CD4-positive, alpha-beta T cell treated with Interleukin-2 at 100 ng/mL for 4 hours (primary cell): ENCODE results near the gene CBFA2T2.

Experiments used
- DNase-seq: peaks from one replicate; pipeline ENCODE4 v3.0.0-alpha.2; 2020; ENCODE audit warnings: low spot score

The CBFA2T2 gene

DNA sequence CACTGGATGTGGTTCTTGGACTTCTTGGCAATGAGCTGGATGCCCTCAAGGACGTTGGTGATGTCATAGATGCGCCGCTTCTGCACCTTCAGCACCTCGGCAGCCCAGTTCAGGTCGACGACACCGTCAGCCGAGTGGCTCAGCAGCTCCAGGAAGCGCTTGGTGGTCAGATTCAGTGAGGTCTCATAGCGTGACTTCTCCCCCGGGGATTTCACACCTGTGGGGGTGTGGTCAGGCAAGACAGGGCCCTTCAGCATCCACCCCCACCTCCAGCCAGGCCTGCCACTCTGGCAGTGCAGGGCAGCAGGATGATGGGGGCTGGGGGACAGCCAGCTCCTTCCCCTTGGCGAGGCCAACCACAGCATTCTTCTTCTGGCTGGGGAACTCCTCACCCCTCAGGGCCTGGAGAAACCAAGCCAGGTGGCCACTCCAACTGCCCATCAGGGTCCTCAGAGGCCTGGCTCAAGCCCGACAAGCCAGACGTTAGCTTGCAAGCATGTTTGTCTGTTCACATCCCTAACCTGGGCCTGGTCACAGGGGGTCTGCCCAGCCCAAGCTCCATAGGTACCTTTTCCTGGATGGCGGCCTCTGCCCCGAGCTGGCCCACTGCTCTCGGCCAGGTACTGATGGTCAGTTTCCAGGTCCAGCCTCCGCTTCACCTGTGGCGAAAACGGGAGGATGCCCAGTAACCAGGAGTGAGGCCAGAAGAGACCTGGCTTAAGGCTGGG lies 190.0 kb downstream of the CBFA2T2 start:
- peak; percentile 51 for DNase-seq

DNA sequence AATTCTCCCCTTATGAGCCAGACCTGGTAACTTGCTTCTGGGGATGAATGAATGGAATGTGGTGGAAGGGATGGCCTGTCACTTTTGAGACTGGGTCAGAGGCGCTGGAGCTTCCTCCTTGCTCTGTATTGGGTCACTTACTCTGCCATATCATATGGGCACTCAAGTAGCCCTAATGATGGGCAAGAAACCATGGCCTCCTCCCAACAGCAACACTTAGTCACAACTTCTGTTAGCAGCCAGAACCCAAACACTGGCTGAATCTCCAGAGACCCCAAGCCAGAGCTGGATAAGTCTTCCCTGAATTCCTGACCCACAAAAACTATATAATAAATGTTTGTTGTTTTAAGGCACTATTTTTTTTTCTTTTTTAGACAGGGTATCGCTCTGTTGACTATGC lies 190.8 kb downstream of the CBFA2T2 start:
- no peak for DNase-seq

GRCh38 chr20:33681288-33681687 lies 191.4 kb downstream of the CBFA2T2 start:
- no peak for DNase-seq

GRCh38 chr20:33681728-33682353 lies 191.9 kb downstream of the CBFA2T2 start:
- no peak for DNase-seq

DNA sequence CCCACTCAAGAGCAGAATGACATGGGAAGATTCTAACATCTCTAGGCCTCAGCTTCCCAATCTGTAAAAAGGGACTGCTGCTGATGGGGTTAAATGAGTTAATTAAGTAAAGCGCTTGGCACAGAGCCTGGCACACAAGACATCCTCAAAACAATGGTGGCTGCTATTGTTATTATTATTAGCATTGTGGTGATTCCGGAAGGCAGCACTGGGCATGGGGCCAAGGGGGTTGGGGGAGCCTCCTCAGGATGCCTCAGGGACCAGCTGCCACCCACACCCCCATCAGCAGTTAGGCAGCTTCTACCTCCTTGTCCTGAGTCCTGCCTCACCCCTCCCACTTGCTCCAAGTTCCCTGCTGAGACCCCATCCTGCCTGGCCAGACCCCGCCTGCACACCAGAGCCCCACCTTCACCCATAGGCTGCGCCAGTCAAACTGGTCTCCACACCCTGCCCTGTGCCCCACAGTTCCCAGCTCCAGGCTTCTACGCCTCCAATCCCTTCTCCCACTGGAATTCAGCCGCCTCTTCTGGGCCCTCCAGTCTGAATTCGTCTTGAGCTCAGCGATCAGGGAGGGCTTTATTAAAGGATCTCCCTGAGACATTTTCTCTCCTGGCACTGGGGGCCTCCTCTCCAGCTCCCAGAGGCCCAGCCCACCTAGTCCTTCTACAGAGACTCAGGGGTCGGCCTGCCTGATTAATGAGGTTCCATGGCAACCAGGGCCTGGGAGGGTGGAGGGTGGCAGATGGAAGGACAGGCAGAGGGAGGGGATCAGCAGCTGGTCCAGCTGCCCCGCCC lies 194.8 kb downstream of the CBFA2T2 start:
- DNase-seq: no peak

DNA sequence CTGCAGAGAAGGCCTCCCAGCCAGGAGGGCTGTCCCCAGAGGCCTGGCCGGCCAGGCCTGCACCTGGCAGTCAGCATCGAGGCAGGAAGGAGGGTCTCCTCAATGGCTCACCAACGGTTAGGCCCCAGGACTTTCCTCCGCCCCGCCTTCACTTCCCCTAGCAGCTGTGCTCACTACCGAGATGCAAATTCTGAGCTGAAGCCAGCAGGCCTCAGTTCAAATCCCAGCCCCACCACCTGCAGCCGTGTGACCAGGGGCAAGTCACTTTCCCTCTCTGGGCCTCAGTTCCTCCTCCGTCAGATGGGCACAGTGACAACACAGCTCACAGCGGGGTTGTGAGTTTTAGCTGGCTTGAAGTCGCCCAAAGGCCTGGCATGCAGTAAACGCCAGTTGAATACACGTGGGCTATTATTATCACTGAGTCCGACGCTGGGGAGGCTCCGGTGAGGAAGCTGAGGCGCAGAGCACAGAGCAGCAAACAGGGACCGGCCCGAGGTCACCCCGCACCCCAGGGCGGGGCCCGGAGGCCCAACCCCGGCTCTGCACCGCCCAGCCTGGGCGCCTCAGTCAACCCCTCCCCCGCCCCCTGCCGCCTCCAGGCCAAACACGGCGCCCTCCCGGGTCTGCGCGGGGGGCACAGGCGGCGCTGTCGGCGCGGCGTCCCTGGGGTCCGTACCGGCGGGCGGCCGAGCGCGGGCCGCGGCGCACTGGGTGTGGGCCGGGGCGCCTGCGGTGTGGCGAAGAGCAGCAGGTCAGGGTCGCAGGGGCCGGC lies 195.6 kb downstream of the CBFA2T2 start:
- peak; percentile 25 for DNase-seq

GRCh38 chr20:33686100-33686983 lies 196.4 kb downstream of the CBFA2T2 start, which contains the start of gene E2F1:
Gene E2F1, minus strand, starts transcription at chr20:33686385. Its CDS starts 121 bp downstream, at chr20:33686264.
- DNase-seq: peak; percentile 94

GRCh38 chr20:33686984-33687366 lies 197.1 kb downstream of the CBFA2T2 start:
- no peak for DNase-seq

- no peak for DNase-seq
These were observed 197.5 kb downstream of the CBFA2T2 start for GRCh38 chr20:33687370-33687915.

DNA sequence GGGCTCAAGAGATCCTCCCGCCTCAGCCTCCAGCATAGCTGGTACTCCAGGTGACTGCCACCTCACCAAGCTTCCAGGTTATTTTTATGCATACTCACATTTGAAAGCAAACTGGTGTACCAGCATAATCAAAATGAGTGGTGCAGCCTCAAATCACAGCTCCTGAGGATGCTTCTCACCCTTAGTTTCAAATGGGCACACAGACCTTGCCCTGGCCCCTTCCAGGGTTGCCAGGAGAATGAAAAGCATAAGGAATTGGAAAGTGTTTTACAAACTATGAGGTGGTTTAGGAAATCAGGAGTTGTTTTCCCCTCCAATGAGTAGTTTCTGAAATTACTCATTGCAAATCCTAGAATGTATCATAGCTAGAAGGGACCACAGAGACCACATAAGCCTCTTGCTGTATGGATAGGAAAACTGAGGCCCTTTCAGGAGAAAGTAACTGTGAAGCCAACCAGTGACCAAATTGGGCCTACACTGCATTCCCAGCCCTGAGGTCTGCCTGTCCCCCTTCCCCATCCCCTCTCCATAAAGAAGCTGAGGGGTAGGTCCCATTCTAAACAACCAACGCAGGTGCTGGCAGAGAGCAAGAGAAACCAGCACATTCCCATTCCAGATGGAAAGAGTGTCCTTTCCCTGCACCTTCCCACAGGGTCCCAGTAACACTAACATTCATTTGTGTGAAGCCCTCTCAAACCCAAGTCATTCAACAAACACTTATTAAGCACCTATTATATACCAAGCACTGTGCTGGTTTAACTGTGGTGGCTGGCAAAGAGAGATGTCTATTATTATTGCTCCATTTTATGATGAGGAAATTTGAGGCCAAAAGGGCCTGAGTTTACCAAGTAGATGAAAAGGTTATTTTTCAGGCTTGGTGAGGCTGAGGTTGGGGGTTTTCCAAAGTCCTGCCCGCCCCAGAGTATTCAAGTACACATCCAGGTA lies 198.4 kb downstream of the CBFA2T2 start:
- no peak for DNase-seq

- DNase-seq: no peak
These were observed 199.1 kb downstream of the CBFA2T2 start for GRCh38 chr20:33688938-33689424.

- no peak for DNase-seq
These were observed 199.6 kb downstream of the CBFA2T2 start for GRCh38 chr20:33689493-33689892.

- peak; percentile 73 for DNase-seq
These were observed 200.1 kb downstream of the CBFA2T2 start for GRCh38 chr20:33689973-33690372.

DNA sequence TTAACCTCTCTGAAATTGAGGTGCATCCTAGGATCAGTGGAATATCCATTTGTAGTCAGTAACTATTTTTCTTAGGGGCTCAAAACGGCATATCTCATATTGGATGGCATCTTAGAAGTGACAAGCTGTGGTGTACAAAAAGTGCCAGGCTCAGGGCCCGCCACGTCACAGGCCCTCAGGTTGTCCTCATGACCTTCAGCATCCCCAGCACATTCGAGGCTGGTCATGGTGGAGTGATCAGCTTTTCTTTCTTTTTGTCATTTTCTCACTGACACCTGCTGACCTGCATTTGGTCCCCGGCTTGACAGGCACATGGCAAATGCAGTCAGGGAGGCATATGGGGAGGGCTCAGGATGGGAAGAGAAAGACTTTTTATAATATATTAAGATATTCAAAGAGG lies 203.4 kb downstream of the CBFA2T2 start:
- DNase-seq: no peak

DNA sequence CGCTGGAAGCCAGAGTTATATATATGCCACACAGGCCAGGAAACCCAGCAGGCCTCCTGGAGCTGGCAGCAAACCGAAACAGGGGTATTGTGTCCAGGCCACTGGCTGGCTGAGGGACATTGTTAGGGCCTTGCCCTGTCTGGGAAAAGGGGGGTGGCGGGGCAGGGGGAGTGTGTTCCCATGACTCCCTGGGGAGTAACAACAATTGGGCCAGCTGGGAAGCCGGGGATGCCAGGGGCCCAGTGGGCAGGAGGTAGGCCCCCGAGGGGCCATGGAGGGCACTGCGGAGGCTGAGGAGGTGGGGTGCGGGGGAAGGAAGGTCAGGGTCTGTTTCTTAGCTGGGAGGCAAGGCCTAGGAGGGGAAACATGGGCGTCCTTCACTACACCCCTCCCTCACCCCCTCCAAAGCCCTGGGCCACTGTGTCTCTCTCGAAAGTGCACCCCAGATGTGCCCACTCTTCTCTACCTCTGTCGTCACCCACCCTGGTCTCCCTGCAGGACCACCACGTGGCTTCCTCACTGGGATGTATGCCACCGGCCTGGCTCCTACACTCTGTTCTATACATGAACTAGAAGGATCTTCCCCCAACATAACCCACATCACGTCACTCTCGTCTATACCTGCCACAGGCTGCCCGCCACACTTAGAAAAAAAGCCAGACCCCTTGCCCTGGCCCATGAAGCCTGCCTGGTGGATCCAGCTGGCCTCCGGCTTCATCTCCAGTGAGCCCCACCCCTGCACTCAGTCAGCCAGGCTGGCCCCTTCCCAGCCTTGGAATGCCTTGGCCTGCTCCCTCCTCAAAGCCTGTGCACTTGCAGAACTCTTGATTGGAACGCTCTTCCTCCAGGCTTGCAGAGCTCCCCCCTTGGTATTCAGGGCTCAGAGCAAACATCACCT lies 204.1 kb downstream of the CBFA2T2 start:
- no peak for DNase-seq

DNA sequence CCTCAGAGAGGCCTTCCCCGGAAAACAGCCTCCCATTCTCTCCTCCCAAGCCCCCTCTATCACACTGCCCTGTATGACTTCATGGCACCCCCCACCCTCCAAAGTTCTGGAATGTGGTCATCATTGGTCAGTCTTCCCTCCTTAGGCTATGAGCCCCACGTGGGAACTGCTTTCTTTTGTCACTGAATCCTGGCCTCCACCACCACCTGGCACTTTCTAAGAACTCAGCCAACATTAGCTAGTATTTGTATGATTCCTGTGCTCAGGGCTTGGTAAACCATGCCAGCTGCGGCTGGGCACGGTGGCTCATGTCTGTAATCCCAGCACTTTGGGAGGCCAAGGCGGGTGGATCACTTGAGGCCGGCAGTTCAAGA lies 204.7 kb downstream of the CBFA2T2 start:
- DNase-seq: no peak

- no peak for DNase-seq
These were observed 206.6 kb downstream of the CBFA2T2 start for GRCh38 chr20:33696448-33696847.

DNA sequence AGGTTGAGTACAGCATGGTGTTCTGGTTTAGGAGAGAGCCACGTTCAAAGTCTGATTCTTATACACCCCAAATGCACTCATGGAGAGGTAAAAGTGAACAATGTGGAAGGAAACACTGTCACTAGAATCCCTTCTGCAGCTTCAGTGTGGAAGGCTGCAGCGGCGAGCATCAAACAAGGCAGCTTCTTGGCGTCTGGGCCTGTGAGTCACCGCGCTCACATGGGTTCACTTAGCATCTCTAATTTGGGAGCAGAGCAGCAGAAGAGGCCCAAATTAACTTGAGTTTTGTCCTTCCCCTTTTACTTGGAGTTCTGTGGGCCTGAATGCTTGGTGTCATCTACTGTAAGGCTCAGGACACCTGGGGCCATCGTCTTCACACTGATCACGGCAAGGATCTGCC lies 207.2 kb downstream of the CBFA2T2 start:
- no peak for DNase-seq
